Measurements from ENCODE around the gene CRY2.

Gene CRY2

GRCh38 chr11:45855308-45855707 lies 8.0 kb downstream of the CRY2 start:
- no peak for TF ChIP-seq CTCF (IDR thresholded peaks at IDR 0.05)

GRCh38 chr11:45856044-45856468 lies 8.8 kb downstream of the CRY2 start:
- no peak for TF ChIP-seq CTCF (IDR thresholded peaks at IDR 0.05)

- TF ChIP-seq CTCF (IDR thresholded peaks at IDR 0.05): no peak
Measured at GRCh38 chr11:45857961-45858474, 10.7 kb downstream of the CRY2 start.

- no peak for TF ChIP-seq CTCF (IDR thresholded peaks at IDR 0.05)
Measured at GRCh38 chr11:45858751-45859398, 11.6 kb downstream of the CRY2 start.

GRCh38 chr11:45859661-45860140 lies 12.4 kb downstream of the CRY2 start:
- no peak for TF ChIP-seq CTCF (IDR thresholded peaks at IDR 0.05)

GRCh38 chr11:45860348-45860747 lies 13.1 kb downstream of the CRY2 start:
- no peak for TF ChIP-seq CTCF (IDR thresholded peaks at IDR 0.05)

GRCh38 chr11:45860764-45861510 lies 13.7 kb downstream of the CRY2 start:
- no peak for TF ChIP-seq CTCF (IDR thresholded peaks at IDR 0.05)

Data from LNCAP (cell line).